HG03558 (cell line): ENCODE data around the gene COPA.
"Not testable (repeated sequence)": the region's sequence is repeated elsewhere in the genome, so short reads cannot be mapped to it uniquely, and the experiment has no call there.

ENCODE experiments used
- ATAC-seq: cut with Tn5 transposase; IDR thresholded peaks from one replicate; pipeline ENCODE4 v1.9.1; 2021; ENCODE audit warnings: moderate number of reproducible peaks; ENCODE audit not compliant: unreplicated experiment; ENCODE audit errors: extremely low read depth

Gene COPA

DNA sequence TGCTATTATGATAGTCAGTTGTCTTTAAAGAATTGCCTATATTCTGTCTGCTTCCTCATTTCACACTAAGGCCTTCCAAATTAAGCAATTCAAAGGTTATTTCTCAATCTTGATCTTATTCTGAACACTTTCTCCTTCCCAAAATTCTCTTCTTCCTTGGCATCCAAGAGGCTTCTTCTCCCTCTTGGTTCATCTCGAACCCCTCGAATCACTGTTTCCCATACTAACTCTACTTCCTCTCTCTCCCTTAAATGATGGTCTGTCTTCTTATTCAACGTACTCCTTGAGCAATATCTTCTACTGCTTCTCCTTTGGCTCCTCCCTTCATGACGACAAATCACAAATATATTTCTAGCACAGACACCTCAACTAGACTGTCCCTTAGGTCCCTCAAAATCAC is 4.5 kb downstream of the COPA start:
- no peak for ATAC-seq

DNA sequence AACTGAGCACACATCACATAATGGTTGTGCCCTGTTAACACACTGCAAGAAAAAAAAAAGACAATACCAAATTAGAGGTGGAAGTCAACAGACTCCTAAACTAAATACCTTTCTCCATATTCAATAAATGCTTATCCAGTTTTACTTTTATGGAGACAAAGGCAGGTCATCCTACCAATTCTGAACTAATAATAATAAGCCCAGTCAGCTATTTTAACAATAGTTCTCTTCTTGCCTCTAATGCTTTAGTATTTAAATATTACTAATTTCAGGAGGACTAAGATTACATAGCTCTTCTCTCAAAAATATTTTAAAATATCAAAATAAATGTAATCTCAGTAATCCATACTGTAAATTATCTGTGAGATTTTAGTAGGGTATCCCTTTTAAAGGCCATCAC is 10.5 kb downstream of the COPA start:
- ATAC-seq, result no peak

DNA sequence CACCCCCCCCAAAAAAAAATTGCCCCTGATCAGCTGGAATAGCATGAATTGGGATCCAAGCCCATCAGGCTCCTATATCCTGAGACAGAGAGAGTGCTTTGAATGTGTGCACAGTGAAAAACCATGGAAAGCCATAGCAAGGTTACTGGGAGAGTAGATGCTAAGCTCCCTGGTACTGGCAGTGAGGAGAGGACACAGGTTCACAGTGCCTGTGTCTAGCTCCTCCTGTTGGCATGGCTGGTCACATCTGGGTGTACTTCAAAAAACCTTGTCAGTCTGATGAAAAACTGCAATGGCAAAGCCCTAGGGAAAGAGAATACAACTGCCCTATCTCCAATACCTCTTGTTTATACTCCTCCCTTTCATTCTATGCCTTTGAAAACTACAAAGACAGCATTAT is 12.9 kb downstream of the COPA start:
- no peak for ATAC-seq

DNA sequence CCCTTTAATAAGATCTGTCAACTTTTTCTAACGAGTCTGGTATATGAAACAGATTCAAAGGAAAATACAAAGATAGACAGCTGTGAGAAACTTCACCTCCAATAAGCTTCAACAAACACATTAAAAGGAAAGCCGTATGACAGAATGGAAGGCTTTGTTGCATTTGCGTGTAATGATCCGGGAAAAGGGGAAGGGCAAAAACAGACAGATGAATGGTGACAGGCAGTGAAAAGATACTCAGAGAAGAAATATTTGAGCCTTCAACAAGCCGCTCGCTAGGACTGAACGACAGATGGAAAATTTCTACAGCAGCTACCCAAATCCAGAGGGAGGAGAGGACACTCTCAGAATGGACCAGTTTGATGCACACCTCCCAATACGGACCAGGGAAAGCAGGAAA is 14.9 kb downstream of the COPA start:
- no peak for ATAC-seq

DNA sequence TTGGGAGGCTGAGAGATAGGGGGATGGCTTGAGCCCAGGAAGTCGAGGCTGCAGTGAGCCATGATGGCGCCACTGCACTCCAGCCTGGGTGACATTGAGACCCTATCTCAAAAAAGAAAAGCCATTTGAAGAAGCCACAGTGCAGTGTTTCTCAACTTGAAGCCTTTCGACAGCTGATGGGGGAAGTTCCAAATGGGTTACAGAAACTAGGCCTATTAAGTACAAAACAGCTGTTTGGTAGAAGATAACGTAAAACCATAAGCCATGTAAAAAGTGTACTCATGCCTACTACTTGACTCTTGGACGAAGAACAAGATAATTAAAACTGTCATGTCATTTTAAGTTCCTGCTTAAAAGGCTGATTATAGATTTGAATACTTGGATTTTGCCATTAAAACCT is 16.6 kb downstream of the COPA start:
- ATAC-seq, result no peak

DNA sequence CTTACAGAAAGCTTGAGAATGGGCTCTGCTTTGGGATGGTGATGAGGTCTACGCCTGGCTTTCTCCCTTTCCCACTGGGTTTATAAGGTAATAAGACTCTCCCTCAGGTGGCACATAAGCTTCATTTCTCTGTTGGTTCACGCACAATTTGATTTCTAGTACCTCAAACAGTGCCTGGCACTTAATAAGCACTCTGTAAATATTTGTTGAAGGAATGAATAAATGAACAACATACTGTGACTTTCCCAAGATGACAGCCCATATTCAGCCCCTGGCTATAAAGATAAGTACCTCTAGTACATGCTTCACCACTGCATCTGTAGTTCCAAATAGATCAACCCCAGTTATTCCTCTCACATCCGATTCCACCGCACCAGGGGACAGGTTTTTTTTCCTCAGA is 17.8 kb downstream of the COPA start:
- ATAC-seq, result no peak

DNA sequence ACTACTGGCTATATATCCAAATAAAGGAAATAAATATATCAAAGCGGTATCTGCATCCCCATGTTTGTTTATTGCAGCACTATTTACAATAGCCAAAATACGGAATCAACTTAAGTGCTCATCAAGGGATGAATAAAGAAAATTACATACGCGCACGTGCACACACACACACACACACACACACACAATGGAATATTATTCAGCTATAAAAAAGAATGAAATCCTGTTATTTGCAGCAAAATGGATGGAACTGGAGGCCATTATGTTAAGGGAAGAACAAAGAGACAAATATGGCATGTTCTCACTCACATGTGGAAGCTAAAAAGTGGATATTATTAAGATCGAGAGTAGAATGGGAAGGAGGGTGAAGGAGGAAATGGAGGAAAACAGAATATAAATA is 20.2 kb downstream of the COPA start:
- ATAC-seq, result no peak

DNA sequence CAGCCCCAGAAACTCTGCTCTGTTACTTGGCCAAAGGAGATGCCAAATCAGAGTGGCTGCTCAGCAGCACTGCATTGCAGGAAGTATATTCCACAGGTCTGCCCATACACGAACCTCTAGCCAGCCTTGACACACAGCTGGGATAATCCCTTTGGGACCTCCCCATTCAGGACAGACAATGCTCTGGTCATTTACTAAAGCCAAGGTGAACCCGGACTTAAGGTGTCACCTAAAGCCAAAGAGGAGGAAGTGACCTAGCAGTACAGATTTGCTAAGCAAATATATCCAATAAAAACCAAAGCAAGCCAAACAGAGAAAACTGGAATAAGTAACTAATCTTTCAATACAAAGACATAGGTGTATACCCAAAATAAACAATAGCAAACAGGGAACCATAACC is 27.7 kb downstream of the COPA start:
- ATAC-seq, result no peak

DNA sequence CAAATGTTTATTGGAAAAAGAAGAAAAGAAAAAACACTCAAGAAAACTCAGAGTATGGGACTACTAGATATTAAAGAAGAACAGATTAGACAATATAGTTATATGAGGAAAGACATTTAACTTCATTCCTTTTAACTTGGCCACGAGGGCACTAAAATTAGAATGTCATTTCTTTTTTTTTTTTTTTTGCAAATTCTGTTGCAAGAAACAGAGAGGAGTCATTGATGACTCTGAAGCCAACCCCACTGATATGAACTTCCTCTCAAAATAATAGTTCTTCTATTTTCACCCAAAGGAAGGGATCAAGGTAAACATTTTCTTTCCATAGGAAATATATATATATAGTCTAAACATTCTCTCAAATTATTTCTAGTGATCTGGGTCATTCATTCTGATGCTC is 33.5 kb downstream of the COPA start:
- no peak for ATAC-seq

DNA sequence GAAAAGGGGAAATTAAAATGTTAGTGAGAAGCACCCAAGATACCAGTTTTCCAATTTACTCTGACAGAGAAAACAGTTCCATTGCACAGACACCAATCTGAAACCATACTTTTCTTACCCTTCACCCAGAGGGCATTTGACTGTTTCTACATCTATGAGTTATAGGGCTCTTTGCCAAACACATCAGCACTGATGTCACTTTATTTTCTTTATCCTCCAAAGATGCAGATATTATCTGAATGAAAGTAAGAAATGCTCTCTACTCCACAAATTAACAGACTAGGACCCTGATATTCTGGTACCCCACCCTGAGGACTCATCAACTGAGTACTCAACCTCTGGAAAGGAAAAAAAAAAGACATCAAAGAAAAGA is 33.9 kb downstream of the COPA start:
- ATAC-seq, result no peak

DNA sequence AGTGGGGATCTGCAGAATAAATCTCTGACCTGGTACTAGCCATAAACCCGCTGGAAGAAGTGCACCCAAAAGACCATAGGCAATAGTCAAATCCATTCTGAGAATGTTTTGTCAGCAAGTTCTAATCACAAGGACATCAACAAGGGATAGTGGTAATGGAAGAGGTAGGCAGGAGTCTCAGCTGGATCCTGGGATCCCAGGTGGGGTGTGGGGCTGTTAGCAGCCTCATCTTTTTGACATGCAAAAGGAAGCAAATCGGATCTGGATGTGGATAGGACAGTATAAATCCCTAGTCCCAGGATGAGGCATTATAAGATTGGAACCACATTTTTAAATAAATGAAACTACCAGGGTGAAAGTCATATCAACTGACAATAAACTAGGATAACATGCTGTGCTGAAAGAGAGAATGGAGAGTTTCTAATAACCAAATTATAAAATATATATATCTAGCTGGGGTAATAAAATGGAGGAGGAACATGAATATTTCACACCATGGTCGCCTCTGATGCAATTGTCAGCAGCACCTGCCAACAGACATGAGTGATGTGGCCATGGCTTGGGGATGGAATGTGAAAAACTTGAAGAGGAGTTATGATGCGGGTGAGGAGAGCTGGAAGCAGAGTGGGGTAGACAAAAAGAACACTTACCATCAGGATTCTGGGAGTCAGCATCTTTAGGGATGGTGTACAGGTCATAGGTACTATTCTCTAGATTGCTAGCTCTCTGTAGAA is 34.4 kb downstream of the COPA start:
- ATAC-seq, result no peak

DNA sequence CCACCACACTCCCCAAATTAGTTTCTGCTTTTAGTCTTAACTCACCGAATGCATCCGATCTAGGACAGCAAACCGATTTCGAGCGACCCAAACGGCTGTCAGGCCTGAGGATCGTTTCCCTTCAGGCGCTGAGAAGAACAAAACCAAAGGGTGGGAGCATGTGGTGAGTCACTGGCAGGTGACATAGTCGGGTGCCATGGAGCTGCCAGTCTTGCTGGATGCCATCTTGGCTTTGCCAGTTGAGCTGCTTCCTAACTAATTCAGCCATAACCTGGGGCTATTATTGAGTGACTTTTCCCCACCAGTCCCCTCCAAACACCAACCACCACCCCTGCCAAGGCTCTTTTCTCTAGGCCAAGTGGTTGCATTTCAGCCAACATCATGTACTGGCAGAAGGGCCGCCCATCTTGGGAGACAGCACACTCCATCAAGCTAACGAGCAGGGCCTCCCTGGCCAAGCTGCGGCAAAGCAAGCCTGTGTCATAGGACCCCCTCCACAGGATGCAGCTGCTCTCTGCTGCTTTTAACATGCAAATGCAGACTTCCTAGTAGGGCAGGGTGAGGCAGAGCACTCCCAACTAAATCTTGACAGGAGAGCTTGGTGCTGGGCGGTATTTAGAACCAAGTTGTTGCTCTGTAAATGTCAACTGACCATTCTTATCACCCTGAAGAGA is 35.8 kb downstream of the COPA start:
- ATAC-seq, result no peak

DNA sequence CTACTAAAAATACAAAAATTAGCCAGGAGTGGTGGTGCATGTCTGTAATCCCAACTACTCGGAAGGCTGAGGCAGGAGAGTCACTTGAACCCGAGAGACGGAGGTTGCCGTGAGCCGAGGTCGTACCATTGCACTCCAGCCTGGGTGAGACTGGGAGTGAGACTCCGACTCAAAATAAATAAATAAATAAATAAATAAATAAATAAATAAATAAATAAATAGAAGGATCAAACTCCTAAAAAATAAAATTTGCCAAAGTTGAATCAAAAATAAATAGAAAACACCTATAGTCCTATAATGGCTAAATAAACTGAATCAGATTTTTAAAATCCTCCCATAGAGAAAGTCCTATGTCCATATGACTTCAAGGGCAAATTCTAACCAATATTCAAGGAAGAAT is 42.9 kb downstream of the COPA start:
- ATAC-seq, result no peak

DNA sequence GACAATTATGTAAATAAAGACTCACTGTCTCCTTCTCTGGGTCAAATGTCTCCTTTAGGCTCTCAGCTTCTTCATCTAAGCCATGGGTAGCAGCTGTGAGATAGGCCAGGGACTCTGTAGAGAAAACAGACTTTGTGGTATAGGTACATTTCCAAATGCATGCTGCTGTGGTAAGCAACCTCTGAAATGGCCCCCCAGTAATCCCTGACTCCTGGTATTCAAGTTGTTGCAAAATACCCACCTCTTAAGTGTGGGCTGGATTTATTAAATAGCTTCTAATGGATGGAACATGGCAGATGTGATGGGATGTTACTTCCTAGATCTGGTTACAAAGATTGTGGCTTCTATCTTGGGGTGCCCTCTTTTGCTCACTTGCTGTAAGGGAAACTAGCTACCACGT is 47.0 kb downstream of the COPA start:
- ATAC-seq, result no peak

DNA sequence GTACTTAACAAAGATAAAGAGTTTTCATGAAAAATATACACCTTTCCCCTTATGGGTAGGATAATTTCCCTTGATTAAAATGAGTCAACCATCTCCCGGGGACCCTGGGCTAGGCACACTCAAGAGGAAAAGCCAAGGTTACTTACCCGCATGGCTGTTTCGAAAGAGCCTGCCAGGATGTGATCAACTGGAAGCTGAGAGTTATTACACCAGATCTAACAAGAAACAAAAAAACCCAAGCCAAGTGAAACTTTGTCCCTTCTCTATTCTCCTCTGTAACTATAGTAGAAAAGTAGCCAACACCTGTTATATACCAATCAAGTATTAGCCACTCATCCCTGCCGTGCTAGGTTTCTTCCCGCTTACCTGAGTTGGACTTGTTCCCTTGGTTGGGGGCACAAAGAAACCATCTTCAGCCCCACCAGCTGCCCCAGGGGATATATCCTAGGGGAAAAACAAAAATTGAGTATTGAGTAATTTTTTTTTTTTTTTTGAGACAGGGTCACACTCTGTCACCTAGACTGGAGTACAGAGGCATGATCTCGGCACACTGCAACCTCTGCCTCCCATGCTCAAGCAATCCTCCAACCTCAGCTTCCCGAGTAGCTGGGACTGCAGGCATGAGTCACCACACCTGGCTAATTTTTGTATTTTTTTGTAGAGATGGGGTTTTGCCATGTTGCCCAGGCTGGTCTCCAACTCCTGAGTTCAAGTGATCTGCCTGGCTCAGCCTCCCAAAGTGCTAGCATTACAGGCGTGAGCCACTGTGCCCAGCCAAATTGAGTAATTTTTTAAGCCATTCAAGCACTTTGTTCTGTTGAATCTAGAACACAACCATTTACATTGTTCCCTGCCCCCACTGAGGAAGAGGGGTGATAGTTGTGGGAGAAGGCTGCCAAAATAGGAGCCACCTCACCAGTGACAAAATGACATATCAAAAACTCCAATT is 49.8 kb downstream of the COPA start:
- ATAC-seq, result no peak

DNA sequence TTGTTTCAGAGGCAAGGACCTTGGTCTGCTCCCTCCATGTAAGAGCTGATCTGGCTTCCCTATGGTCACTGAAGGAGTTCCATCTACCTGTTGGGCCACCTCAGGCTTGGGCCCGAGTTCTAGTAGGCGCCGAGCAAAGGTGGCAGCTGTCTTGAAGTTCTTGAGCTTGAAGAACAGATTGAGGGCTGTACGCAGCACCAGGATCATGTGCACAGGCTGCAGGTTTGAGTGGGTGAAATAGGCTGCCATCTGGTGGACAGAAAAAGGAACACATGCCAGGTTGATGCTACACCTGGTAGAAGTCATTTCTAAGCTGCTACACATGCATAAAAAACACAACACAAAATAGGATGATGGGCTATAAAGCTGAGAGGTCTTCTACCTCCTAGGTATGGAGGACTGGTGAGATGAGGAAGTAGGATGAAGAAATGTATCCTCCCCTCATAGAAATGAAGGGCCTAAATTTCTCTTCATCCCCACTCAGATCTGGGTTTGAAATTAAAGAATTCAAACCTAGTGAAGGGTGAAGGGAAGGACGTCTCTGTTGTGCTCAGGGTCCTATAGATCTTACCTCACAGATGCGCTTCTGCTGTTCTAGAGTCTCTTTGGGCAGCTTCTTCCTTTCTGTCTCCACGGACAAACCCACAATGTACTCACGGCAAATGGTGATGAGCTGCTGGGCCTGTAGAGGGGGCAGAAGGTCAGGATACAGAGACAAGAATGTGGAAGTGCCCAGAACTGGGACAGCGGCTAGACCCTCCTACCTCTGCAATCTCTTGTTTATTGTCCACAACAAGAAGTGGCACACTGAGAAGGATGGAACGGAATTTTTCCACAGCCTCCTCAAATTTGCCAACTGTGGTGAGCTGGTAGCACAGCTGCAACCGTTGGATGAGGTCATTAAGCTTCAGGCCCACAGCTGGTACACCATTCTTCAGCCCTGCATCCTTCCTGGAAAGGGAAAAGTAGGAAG is 51.5 kb downstream of the COPA start:
- ATAC-seq, result no peak

DNA sequence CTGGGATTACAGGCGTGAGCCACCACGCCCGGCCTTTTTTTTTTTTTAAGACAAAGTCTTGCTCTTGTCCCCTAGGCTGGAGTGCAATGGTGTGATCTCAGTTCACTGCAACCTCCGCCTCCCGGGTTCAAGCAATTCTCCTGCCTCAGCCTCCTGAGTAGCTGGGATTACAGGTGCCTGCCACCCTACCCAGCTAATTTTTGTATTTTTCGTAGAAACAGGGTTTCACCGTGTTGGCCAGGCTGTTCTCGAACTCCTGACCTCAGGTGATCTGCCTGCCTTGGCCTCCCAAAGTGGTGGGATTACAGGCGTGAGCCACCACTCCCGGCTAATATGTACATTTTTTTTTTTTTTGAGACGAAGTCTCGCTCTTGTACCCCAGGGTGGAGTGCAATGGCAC is 55.3 kb downstream of the COPA start:
- not testable (repeated sequence) for ATAC-seq

DNA sequence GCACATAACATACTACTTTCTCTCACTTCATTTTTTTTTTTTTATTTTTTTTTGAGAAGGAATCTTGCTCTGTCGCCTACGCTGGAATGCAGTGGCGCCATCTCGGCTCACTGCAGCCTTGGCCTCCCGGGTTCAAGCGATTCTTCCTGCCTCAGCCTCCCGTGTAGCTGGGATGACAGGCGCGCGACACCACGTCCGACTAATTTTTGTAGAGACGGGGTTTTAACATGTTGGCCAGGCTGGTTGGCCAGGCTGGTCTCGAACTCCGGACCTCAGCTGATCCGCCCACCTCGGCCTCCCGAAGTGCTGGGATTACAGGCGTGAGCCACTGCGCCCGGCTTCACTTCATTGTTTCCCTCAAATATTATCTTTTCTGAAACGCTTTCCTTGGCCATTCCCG is 57.5 kb downstream of the COPA start:
- ATAC-seq, result no peak

DNA sequence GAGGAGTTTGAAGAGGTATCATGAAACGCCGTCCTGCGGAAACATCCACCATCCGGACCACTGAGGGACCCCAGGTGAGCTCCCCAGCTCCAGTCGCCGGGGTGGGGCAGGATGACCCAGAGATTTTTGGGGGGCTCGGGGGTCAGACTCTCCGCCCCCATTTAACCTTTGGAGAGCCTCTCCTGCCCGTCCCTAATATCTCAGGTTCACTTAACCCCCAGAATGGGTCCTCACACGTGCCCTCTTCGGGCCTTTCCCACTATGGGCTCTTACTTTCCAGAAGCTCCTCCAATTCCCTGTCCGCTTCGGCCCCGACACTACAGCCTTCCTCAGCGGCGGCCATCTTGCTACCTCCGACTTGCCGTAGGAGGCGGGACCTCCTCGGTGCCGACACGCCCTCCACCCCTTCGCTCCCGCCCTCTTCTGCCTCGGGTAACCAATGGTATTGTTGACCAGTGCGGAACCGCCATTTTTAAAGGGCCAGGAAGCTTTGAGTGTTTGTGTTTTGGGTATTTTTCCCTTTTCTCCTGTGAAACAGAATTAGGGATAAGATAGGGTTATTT is 58.2 kb downstream of the COPA start, which contains the start of gene PEX19:
TSS of gene PEX19 (minus strand) at position 352 of the 563 bp plus-strand sequence. CDS start at position 343, 9 bp downstream.
- peak; percentile 87 for ATAC-seq
